SU-DHL-6 (cell line): ENCODE measurements around the gene DHX29.

Source experiments
- H2AFZ ChIP-seq: fragments of 200-600 bp; sonication (generic); 2 replicates; pipeline ENCODE4 v1.6.1; 2014; ENCODE audit warnings: low read depth, mild to moderate bottlenecking, moderate library complexity, mixed read lengths, antibody characterized with exemption, low read length; ENCODE audit not compliant: severe bottlenecking
- H3F3A ChIP-seq: fragments of 200-600 bp; shearing (Covaris generic); 2 replicates; pipeline ENCODE4 v1.6.0; 2016; ENCODE audit warnings: antibody characterized with exemption, mild to moderate bottlenecking; ENCODE audit not compliant: insufficient read depth
- H3K27ac ChIP-seq: fragments of 200-600 bp; sonication (generic); 2 replicates; pipeline ENCODE4 v1.5.1; 2016; ENCODE audit warnings: low read depth, mild to moderate bottlenecking, low read length, moderate library complexity, mixed read lengths
- H3K27me3 ChIP-seq: fragments of 200-600 bp; sonication (generic), shearing (Covaris generic); 2 replicates; pipeline ENCODE4 v1.6.0; 2014; ENCODE audit warnings: mild to moderate bottlenecking, low read length
- H3K36me3 ChIP-seq: fragments of 200-600 bp; sonication (generic); 2 replicates; pipeline ENCODE4 v1.6.1; 2014; ENCODE audit warnings: mild to moderate bottlenecking, low read length, mixed read lengths
- H3K4me2 ChIP-seq: fragments of 300-600, 200-600 bp; shearing (Covaris generic), sonication (generic); 2 replicates; pipeline ENCODE4 v1.6.0; 2014; ENCODE audit warnings: low read length, low read depth, mild to moderate bottlenecking; ENCODE audit not compliant: poor library complexity, severe bottlenecking
- H3K4me3 ChIP-seq: fragments of 200-600 bp; sonication (generic); 2 replicates; pipeline ENCODE4 v1.5.1; 2014; ENCODE audit warnings: antibody characterized with exemption, low read length, mild to moderate bottlenecking, mixed read lengths; ENCODE audit not compliant: insufficient read depth, poor library complexity, severe bottlenecking
- H3K79me2 ChIP-seq: fragments of 200-600 bp; sonication (generic); 2 replicates; pipeline ENCODE4 v1.6.1; 2014; ENCODE audit warnings: mild to moderate bottlenecking, low read length, moderate library complexity; ENCODE audit not compliant: insufficient read depth
- H3K9ac ChIP-seq: fragments of 200-600 bp; sonication (generic); 2 replicates; pipeline ENCODE4 v1.7.0; 2014; ENCODE audit warnings: mild to moderate bottlenecking, low read length
- H3K9me2 ChIP-seq: fragments of 200-600 bp; sonication (generic); replicated peaks from 2 replicates; pipeline ENCODE4 v1.6.1; 2014; ENCODE audit warnings: low read length; ENCODE audit not compliant: insufficient read depth
- H3K9me3 ChIP-seq: fragments of 200-600 bp; sonication (generic); 2 replicates; pipeline ENCODE4 v1.6.1; 2014; ENCODE audit warnings: low read length, mixed read lengths; ENCODE audit not compliant: insufficient read depth
- H4K20me1 ChIP-seq: fragments of 200-600 bp; sonication (generic); 2 replicates; pipeline ENCODE4 v1.6.1; 2014; ENCODE audit warnings: low read depth, mild to moderate bottlenecking, antibody characterized with exemption, low read length, moderate library complexity, mixed read lengths
- CTCF ChIP-seq: fragments of 200-600 bp; sonication (generic); IDR thresholded peaks from one replicate; pipeline ENCODE4 v1.5.1; 2017; ENCODE audit warnings: antibody characterized with exemption, mild to moderate bottlenecking, low read length, moderate library complexity; ENCODE audit not compliant: insufficient read depth, poor library complexity, severe bottlenecking
- EZH2phosphoT487 ChIP-seq: fragments of 200-600 bp; sonication (generic), shearing (Covaris generic); conservative IDR thresholded peaks from 2 replicates; pipeline ENCODE4 v1.6.1; 2018; ENCODE audit warnings: mild to moderate bottlenecking, antibody characterized with exemption, low read length, moderate library complexity, mixed read lengths

The DHX29 gene

GRCh38 chr5:55227664-55228430, 79.6 kb downstream of the DHX29 start:
- H3K9me2 ChIP-seq, result no peaks in the 10 kb centered on the region
- peak overlapping the region; percentile 67 for H3K9ac ChIP-seq
- H3K9me3 ChIP-seq, result no peaks in the 10 kb centered on the region
- H2AFZ ChIP-seq, result peak overlapping the region; percentile 95
- no peaks in the 10 kb centered on the region for H3K79me2 ChIP-seq
- no peaks in the 10 kb centered on the region for H3K27me3 ChIP-seq
- H3K4me2 ChIP-seq, result peak overlapping the region; percentile 71
- H3K4me3 ChIP-seq, result peak overlapping the region; percentile 61
- H3F3A ChIP-seq, result no peaks in the 10 kb centered on the region
- TF ChIP-seq CTCF (no peak), EZH2phosphoT487 (0 out of 2 replicates have a peak, but pooled peaks have one; percentile 49)
- no peak overlapping the region for H3K27ac ChIP-seq
- H4K20me1 ChIP-seq, result no peaks in the 10 kb centered on the region
- no peaks in the 10 kb centered on the region for H3K36me3 ChIP-seq

- no peaks in the 10 kb centered on the region for H3K9me2 ChIP-seq
- H3K9ac ChIP-seq, result peak within 1 kb of the TSS; percentile 67
- H2AFZ ChIP-seq, result peak within 1 kb of the TSS; percentile 95
- peak within 1 kb of the TSS; percentile 71 for H3K4me2 ChIP-seq
- H3K36me3 ChIP-seq, result no peaks in the 10 kb centered on the region
- peak within 1 kb of the TSS; percentile 29; the same call in 1 of the 2 replicates for H3K27ac ChIP-seq
- peak within 1 kb of the TSS; percentile 61 for H3K4me3 ChIP-seq
- no peaks in the 10 kb centered on the region for H3K27me3 ChIP-seq
- no peaks in the 10 kb centered on the region for H3K79me2 ChIP-seq
- H4K20me1 ChIP-seq, result no peaks in the 10 kb centered on the region
- no peak for TF ChIP-seq EZH2phosphoT487
- TF ChIP-seq CTCF, result peak; percentile 17
- no peaks in the 10 kb centered on the region for H3K9me3 ChIP-seq
- H3F3A ChIP-seq, result no peaks in the 10 kb centered on the region
Observed at GRCh38 chr5:55226934-55227663, 80.4 kb downstream of the DHX29 start, which contains the start of gene MCIDAS. TSS of gene MCIDAS (minus strand) at chr5:55227315. CDS start at chr5:55227138, 177 bp downstream.

- H3K9me2 ChIP-seq, result no peaks in the 10 kb centered on the region
- peak overlapping the region; percentile 29; the same call in 1 of the 2 replicates for H3K27ac ChIP-seq
- TF ChIP-seq CTCF (peak; percentile 84), EZH2phosphoT487 (no peak)
- no peaks in the 10 kb centered on the region for H3K36me3 ChIP-seq
- no peaks in the 10 kb centered on the region for H4K20me1 ChIP-seq
- H2AFZ ChIP-seq, result peak overlapping the region; percentile 95
- peak overlapping the region; percentile 61 for H3K4me3 ChIP-seq
- no peaks in the 10 kb centered on the region for H3K27me3 ChIP-seq
- no peaks in the 10 kb centered on the region for H3K9me3 ChIP-seq
- peak overlapping the region; percentile 67 for H3K9ac ChIP-seq
- no peaks in the 10 kb centered on the region for H3F3A ChIP-seq
- H3K4me2 ChIP-seq, result peak overlapping the region; percentile 71
- H3K79me2 ChIP-seq, result no peaks in the 10 kb centered on the region
Observed at GRCh38 chr5:55226027-55226933, 81.2 kb downstream of the DHX29 start.
